DMS53 treated with DMSO at 0.1 percent for 48 hours (cell line): Measurements from ENCODE around the gene SEPTIN14.
"Not testable (repeated sequence)": the region's sequence is repeated elsewhere in the genome, so short reads cannot be mapped to it uniquely, and the experiment has no call there.

Experiments used
- DNase-seq: peaks from one replicate; lab custom pipeline; 2025; ENCODE audit not compliant: unreplicated experiment; lab: John Stamatoyannopoulos, UW

Gene SEPTIN14

GRCh38 chr7:55862652-55863051, at the start of gene SEPTIN14:
SEPTIN14 (minus strand) TSS chr7:55862752; CDS start chr7:55861996, 756 bp downstream.
- DNase-seq = not testable (repeated sequence)

GRCh38 chr7:55903985-55904759, 41.6 kb upstream of the SEPTIN14 start:
- DNase-seq = no peak

GRCh38 chr7:55901059-55901458, 38.5 kb upstream of the SEPTIN14 start:
- not testable (repeated sequence) for DNase-seq

GRCh38 chr7:55898287-55898686, 35.7 kb upstream of the SEPTIN14 start:
- no peak for DNase-seq

- DNase-seq = no peak
Measured at GRCh38 chr7:55895021-55895420, 32.5 kb upstream of the SEPTIN14 start.

- no peak for DNase-seq
Measured at GRCh38 chr7:55893940-55894339, 31.4 kb upstream of the SEPTIN14 start.

GRCh38 chr7:55888378-55888777, 25.8 kb upstream of the SEPTIN14 start:
- DNase-seq = not testable (repeated sequence)

GRCh38 chr7:55887821-55888247, 25.3 kb upstream of the SEPTIN14 start:
- no peak for DNase-seq

- no peak for DNase-seq
Measured at GRCh38 chr7:55884321-55884720, 21.8 kb upstream of the SEPTIN14 start.

- no peak for DNase-seq
Measured at GRCh38 chr7:55878691-55879090, 16.1 kb upstream of the SEPTIN14 start.

- no peak for DNase-seq
Measured at GRCh38 chr7:55877308-55877707, 14.8 kb upstream of the SEPTIN14 start.

GRCh38 chr7:55873765-55874164, 11.2 kb upstream of the SEPTIN14 start:
- no peak for DNase-seq

- no peak for DNase-seq
Measured at GRCh38 chr7:55871932-55872485, 9.5 kb upstream of the SEPTIN14 start.

GRCh38 chr7:55868989-55869388, 6.4 kb upstream of the SEPTIN14 start:
- DNase-seq = not testable (repeated sequence)

GRCh38 chr7:55845164-55845563, 17.4 kb downstream of the SEPTIN14 start:
- not testable (repeated sequence) for DNase-seq

- no peak for DNase-seq
Measured at GRCh38 chr7:55838595-55838994, 24.0 kb downstream of the SEPTIN14 start.

GRCh38 chr7:55827577-55827976, 35.0 kb downstream of the SEPTIN14 start:
- no peak for DNase-seq

GRCh38 chr7:55818686-55819085, 43.9 kb downstream of the SEPTIN14 start:
- no peak for DNase-seq

- DNase-seq = not testable (repeated sequence)
Measured at GRCh38 chr7:55797260-55797659, 65.3 kb downstream of the SEPTIN14 start.

GRCh38 chr7:55794527-55794926, 68.0 kb downstream of the SEPTIN14 start:
- no peak for DNase-seq

- no peak for DNase-seq
Measured at GRCh38 chr7:55792048-55792447, 70.5 kb downstream of the SEPTIN14 start.

GRCh38 chr7:55787796-55788195, 74.8 kb downstream of the SEPTIN14 start:
- DNase-seq = no peak

- DNase-seq = no peak
Measured at GRCh38 chr7:55786901-55787300, 75.7 kb downstream of the SEPTIN14 start.
